BJ (cell line): ENCODE data around the gene CIBAR2. TPM values are rescaled to one million over a fixed set of nuclear protein-coding genes. Genes with fewer than 3 reads are reported as not detected.
A peak's percentile ranks its signal among the peaks of the same experiment; 100 is the strongest.

ENCODE experiments used
- CTCF ChIA-PET: fragments of 350-600 bp; formaldehyde crosslinking; extraction: SDS; loops from one replicate; lab custom pipeline; 2021; ENCODE audit warnings: antibody characterized with exemption, inconsistent platforms; lab: Yijun Ruan, JAX
- POLR2A ChIA-PET: fragments of 300-600 bp; sonication (Branson Sonifier 250); formaldehyde crosslinking; extraction: SDS; loops from one replicate; lab custom pipeline; 2021; ENCODE audit warnings: antibody characterized with exemption; lab: Charles Lee
- DNase-seq: peaks from one replicate; pipeline ENCODE4 v3.0.0-alpha.2; 2011; ENCODE audit warnings: low read depth
- H3K27me3 ChIP-seq: 2 replicates; pipeline ENCODE4 v1.6.0; 2011; ENCODE audit warnings: low read length; ENCODE audit not compliant: control insufficient read depth, insufficient read depth
- H3K36me3 ChIP-seq: 2 replicates; pipeline ENCODE4 v1.5.1; 2011; ENCODE audit warnings: low read length; ENCODE audit not compliant: control insufficient read depth, insufficient read depth
- H3K4me3 ChIP-seq: 2 replicates; pipeline ENCODE4 v1.5.1; 2011; ENCODE audit warnings: low read depth, mild to moderate bottlenecking, control low read depth, low read length
- polyA plus RNA-seq: library from polyadenylated mRNA; depleted of rRNA; stranded (reverse); fragments of >200 nt; gene quantifications from 2 replicates; pipeline ENCODE4 v1.2.3, GENCODE V29; 2011
- TF ChIP-seq, protein P1 (sequence below): IDR thresholded peaks from 2 replicates; pipeline ENCODE4 v1.5.1; 2011; ENCODE audit warnings: low read depth, mild to moderate bottlenecking, control low read depth, inconsistent platforms, low read length, moderate library complexity; ENCODE audit not compliant: insufficient read depth

The CIBAR2 gene
- polyA plus RNA-seq, 1 experiment: 0.05 TPM

- Histone ChIP-seq H3K4me3 (no peak overlapping the region), H3K27me3 (no peaks in the 10 kb centered on the region), H3K36me3 (no peaks in the 10 kb centered on the region)
- DNase-seq: no peak
- ChIA-PET CTCF (interaction anchor here (0.6 to 2.3 kb wide), 62 partner anchors 10 to 609 kb away, joined by 3 to 36 read pairs (median 4); partner anchors contain the start of gene GSE1), POLR2A (no interaction called here)
- TF ChIP-seq, protein P1, sequence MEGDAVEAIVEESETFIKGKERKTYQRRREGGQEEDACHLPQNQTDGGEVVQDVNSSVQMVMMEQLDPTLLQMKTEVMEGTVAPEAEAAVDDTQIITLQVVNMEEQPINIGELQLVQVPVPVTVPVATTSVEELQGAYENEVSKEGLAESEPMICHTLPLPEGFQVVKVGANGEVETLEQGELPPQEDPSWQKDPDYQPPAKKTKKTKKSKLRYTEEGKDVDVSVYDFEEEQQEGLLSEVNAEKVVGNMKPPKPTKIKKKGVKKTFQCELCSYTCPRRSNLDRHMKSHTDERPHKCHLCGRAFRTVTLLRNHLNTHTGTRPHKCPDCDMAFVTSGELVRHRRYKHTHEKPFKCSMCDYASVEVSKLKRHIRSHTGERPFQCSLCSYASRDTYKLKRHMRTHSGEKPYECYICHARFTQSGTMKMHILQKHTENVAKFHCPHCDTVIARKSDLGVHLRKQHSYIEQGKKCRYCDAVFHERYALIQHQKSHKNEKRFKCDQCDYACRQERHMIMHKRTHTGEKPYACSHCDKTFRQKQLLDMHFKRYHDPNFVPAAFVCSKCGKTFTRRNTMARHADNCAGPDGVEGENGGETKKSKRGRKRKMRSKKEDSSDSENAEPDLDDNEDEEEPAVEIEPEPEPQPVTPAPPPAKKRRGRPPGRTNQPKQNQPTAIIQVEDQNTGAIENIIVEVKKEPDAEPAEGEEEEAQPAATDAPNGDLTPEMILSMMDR: peak; percentile 99
These were observed 2.8 kb upstream of the CIBAR2 start for GRCh38 chr16:85114909-85115567.

GRCh38 chr16:85113913-85114312, 1.6 kb upstream of the CIBAR2 start:
- no peak for DNase-seq
- H3K4me3 ChIP-seq: no peak overlapping the region
- POLR2A ChIA-PET: no interaction called here
- CTCF ChIA-PET: interaction anchor here (0.7 to 2.3 kb wide), 14 partner anchors 15 to 496 kb away, joined by 3 to 21 read pairs (median 8); no protein-coding TSS in a partner anchor
- TF ChIP-seq, protein P1: no peak
- no peaks in the 10 kb centered on the region; the same call in 1 of the 2 replicates for H3K27me3 ChIP-seq
- no peaks in the 10 kb centered on the region for H3K36me3 ChIP-seq

DNA sequence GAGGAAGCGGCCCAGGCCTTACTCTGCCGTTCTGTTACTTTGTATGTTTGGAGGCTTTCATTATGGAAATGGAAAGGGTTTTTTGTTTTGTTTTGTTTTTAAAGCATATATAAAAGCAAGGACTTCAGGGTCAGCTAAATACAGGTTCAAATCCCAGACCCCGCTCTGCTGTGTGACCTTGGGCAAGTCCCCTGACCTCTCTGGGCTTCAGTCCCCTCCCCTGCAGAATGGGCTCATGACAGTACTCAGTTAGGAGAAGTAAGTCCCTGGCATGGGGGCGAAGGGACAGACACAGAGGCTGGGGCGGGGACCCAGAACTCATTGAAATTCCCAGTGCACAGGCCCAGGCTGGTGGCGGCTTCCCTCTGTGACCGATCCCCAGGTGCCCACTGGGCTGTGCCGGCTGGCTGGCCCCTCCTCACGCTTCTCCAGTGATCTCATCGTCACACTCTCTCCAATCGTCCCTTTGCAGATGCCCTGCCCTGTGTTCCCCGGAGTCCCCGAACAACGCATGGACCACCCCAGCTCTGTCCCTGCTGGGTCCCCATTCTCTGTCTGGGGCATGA, 979 bp upstream of the CIBAR2 start:
- ChIA-PET CTCF (interaction anchor here (0.7 to 2.1 kb wide), 11 partner anchors 15 to 307 kb away, joined by 3 to 21 read pairs (median 6); no protein-coding TSS in a partner anchor), POLR2A (no interaction called here)
- no peak for DNase-seq
- TF ChIP-seq, protein P1: no peak
- Histone ChIP-seq H3K36me3 (no peaks in the 10 kb centered on the region), H3K27me3 (no peaks in the 10 kb centered on the region; the same call in 1 of the 2 replicates), H3K4me3 (no peak overlapping the region)

DNA sequence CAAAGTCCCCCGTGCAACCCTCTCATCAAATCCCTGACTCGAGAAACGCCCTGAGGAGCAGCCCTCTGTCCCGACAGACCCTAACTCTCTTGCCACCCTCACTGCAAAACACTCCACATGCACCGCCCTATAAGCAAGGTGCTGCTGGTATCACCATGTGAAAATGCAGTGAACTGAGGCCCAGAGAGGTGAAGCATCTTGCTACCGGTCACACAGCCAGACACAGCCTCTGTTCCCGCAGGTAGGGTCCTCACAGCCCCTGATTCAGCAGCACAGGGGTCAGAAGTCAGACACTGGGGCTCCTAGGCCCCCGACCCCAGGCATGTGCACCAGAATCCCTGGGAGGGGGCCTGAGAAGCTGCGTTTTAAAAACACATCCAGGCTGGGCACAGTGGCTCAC, 1.1 kb downstream of the CIBAR2 start:
- peaks cover 3% of the 10 kb centered on the region; the same call in 1 of the 2 replicates for H3K27me3 ChIP-seq
- CTCF ChIA-PET: interaction anchor here (2.0 kb wide), 1 partner anchor 134 kb away, joined by 6 read pairs; no protein-coding TSS in a partner anchor
- DNase-seq: no peak
- H3K4me3 ChIP-seq: no peak overlapping the region
- POLR2A ChIA-PET: no interaction called here
- no peaks in the 10 kb centered on the region for H3K36me3 ChIP-seq
- TF ChIP-seq, protein P1: no peak

GRCh38 chr16:85110105-85110504, 2.2 kb downstream of the CIBAR2 start:
- H3K36me3 ChIP-seq: no peaks in the 10 kb centered on the region
- no peak overlapping the region for H3K4me3 ChIP-seq
- CTCF ChIA-PET: no interaction called here
- POLR2A ChIA-PET: no interaction called here
- H3K27me3 ChIP-seq: peaks cover 5% of the 10 kb centered on the region
- TF ChIP-seq, protein P1: no peak
- DNase-seq: no peak
